HG02885 (cell line): Measurements from ENCODE around the gene MBD6.

Source experiments
- ATAC-seq: cut with Tn5 transposase; IDR thresholded peaks from one replicate; pipeline ENCODE4 v1.9.1; 2021; ENCODE audit warnings: mild to moderate bottlenecking; ENCODE audit not compliant: unreplicated experiment, poor library complexity

The MBD6 gene

GRCh38 chr12:57525615-57526383, 3.2 kb downstream of the MBD6 start:
- no peak for ATAC-seq

GRCh38 chr12:57526477-57527126, 4.0 kb downstream of the MBD6 start:
- ATAC-seq, result no peak

DNA sequence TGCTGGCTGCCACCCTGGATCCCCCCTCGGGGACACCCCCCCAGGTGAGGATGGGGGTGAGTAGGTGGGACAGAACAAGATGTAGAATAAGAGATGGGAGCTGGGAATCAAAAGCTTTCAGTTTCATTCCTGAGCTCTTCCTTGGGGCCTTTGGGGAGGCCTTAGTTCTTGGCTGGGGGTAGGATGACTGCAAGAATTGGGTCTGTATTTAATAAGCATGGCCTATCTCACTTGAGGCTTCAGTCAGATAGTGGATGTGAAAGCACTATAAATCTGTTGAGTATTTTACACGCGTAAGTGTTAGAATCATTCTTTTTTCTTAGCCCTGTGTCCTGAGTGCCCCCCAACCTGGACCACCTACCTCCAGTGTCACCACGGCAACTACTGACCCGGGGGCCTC, 4.6 kb downstream of the MBD6 start:
- no peak for ATAC-seq

GRCh38 chr12:57528176-57528575, 5.6 kb downstream of the MBD6 start:
- ATAC-seq, result no peak

DNA sequence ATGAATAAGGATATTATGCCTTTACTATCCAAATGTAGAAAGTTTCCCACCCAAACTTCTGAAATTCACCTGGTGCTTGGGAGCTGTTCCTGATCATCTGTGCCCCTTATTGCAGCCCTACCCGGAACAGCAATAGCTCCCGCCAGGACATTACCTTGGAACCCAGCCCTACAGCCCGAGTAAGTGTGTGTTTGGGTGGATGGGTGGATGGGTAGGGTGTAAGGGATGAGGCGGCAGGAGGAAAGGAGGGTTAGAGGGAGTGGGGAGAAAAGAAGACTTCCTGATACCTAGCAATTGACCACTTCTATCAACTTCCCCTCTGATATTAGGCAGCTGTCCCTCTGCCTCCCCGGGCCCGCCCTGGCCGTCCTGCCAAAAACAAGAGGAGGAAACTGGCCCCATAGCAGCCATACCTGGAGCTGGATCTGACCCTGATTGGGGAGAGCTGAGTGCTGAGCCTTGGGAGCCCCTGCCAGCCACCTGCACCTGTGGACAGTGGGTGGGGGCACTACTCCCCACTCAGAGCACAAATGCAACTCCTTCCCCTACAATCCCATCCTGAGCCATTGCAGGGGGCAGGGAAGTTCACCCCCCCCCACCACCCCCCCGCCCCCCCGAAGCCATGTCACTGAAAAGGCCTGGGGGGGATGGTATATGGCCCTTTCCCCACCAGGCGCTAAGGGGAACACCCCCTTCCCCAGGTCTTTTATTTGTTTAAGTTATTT, 6.4 kb downstream of the MBD6 start:
- ATAC-seq, result no peak

DNA sequence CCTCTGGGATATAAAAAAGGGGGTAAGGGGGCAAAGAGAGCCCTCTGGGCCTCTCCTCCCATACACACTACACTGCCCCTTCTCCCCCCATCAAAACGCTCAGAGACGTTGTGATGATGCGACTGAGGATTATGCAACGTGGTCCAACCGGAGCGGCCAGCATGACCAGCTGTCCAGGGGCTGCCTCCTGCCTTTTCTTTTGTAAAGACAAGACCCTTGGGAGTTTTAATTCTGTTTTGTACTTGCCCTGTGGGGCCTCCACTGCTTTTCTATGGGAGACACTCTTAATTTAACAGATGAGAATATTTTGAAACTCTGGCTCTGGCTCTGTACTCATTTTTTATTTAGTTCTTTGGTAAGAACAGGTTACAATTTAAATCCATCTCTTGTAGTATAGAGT, 7.2 kb downstream of the MBD6 start:
- ATAC-seq, result no peak

- ATAC-seq, result no peak
Observed at GRCh38 chr12:57530396-57531142, 7.9 kb downstream of the MBD6 start.

DNA sequence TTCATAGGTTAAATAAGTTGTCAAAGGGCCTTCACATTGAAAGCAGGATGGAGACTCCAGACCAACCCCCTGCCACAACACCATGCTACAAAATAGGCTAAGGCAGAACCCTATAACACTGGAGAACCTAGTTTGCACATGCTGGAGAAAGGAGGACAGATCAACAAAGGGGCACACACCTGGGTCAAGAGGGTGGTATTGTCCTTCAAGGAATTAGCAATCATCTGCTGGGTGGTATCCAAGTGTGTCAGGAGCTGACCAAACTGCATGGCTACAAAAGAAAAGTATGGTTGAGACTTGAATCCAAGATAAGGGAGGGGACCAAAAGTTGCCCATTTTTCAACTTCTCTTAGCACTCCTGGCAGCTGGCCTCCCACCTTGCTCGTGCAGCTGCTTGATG, 9.2 kb downstream of the MBD6 start:
- ATAC-seq, result no peak

DNA sequence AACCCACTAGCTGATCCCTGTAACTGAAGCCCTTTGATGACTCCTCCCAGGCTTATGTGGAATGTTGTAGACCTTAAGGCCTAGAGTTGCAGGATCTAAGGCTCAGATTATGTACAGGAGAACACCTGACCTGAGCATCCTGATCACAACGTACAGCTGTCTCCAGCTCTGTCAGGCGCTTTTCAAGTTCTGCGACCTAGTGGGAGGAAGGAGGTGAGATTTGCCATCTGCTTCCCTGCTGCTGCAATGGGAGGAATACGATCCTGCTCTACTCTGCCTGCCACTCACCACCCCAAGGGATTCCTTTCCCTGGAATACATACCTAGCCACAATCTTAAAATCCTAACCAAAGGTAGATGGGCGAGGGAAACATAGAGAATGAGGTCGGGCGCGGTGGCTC, 10.5 kb downstream of the MBD6 start:
- ATAC-seq, result no peak

DNA sequence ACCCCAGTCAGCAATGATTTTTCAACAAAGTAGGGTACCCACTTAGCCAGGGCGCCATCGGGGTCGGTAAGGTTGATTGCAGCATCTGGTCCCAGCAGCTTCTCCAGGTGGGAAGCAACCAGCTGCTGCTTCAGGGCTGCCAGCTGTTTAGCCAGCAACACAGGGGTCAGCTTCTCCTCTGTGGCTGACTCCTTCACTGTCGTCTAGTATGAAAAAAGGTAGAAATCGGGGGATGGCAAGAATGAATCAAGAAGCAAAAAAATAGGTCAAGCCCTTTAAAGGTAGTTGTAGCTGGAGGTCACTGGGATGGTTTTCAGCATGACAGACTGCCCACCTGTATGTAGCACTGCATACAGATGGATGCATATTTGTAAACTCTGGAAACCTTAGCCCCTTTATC, 11.6 kb downstream of the MBD6 start:
- no peak for ATAC-seq

DNA sequence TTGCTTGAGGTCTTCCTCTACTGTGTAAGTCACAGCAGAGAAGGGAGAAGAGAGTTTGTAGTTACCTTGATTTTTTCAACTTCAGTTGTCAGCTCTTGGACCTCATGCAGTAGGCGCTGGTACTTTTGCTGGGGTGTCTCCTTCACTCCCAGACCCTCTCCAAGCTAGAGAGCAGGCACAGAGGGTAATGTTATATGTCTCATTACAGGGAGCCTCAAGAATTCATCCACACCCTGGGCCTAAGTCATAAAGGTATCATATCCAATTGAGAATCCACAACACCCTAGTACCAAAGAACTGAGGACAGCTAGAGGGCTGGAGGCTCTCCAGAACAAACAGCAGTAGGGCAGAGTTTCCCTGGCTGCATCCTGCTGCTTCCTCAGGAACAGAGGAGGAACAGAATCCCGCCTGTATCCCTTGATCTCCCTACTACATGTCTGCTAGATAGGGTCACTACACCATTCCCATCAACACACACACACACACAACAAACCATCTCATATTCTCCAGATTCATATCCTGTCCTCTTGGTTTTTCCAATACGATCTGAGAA, 12.4 kb downstream of the MBD6 start:
- no peak for ATAC-seq

GRCh38 chr12:57535764-57536596, 13.4 kb downstream of the MBD6 start:
- ATAC-seq, result no peak

- no peak for ATAC-seq
Observed at GRCh38 chr12:57536597-57536942, 13.9 kb downstream of the MBD6 start.

DNA sequence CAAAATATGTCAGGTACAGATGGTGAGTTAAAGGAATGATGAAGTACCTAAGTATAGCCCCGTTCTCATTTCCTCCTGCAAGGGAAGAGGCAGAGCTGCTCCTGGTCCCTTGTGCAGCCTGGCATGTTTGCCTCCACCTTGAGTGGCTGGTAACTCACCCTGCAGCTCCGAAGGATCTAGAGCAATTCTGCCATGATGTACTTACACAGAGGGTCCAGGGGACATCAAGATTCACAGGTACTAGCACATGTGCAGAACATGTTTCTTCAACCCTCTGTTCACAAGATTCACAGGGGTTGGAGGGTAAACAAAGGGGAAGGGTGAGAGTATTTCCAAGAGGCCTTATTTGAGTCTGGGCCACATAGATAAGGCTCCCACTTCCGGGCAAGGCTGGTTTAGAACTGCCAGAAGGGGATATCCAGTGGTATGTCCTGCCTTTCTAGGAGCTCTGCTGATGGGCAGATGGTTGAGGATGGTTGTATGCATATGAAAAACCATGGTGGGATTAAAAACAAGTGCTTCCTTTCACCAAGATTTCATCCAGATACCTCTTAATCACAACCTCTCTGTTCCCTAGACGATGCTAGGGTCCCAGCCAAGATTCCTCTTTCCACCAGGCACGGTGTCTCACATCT, 16.6 kb downstream of the MBD6 start:
- no peak for ATAC-seq

DNA sequence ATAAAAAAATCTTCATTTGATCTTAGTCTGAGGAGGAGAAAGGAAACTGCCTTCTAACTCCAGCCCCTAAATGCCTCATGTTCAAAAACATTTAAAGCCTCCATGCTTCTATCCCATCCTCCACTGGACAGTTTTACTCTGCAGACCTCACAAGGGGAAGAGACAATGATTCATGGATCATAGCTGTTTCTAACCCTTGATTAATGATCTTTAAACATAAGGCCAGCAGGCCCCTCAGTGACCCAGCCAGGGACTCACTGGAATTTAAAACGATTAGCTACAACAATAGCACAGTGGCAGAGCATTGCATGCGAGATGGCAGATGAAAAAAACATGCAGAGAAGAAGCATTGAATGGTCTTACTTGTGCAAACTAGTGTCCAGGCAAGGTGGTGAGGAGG, 18.4 kb downstream of the MBD6 start:
- no peak for ATAC-seq

GRCh38 chr12:57541717-57542116, 19.1 kb downstream of the MBD6 start:
- no peak for ATAC-seq

DNA sequence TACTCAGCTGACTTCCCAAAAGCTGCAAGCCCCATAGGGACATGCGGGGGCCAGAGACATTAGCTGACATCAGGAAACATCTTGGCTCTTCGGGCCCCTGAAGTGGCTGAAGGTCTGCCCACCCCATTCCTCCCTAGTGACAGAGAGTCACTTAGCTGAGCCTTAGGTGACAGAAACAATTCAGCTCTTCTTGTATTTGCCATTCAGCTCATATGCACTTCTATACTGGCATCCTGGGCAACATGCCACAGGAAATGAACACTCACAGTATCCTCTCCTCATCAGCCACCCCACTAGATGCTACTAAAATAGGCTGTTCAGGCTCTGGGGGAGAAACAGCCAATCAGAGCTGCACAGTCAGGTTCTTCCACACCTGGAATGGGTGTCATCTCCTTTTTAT, 21.0 kb downstream of the MBD6 start:
- ATAC-seq, result no peak

GRCh38 chr12:57545809-57546437, 23.3 kb downstream of the MBD6 start:
- ATAC-seq, result no peak
